ENCODE results near the gene GSN.

The GSN gene

GRCh38 chr9:121266906-121267650 lies 884 bp upstream of the GSN start:
- H3K4me3 ChIP-seq (ENCODE audit: low read depth, low read length) = peak overlapping the region; percentile 91
- CTCF ChIA-PET = interaction anchor here (1.0 to 9.1 kb wide), 10 partner anchors 8 to 134 kb away, joined by 3 to 55 read pairs (median 31); partner anchors contain the start of gene RAB14
- POLR2A ChIA-PET = interaction anchor here (0.7 to 3.4 kb wide), 4 partner anchors 7 to 25 kb away, joined by 3 to 60 read pairs (median 14); no protein-coding TSS in a partner anchor
- DNase-seq (ENCODE audit: low read depth, low spot score) = no peak
- TF ChIP-seq CTCF (IDR thresholded peaks at IDR 0.05; ENCODE audit: insufficient read depth, low read length, missing control alignments) = no peak

- no peak for TF ChIP-seq CTCF (IDR thresholded peaks at IDR 0.05; ENCODE audit: insufficient read depth, low read length, missing control alignments)
- DNase-seq (ENCODE audit: low read depth, low spot score) = no peak
- peak overlapping the region; percentile 91 for H3K4me3 ChIP-seq (ENCODE audit: low read depth, low read length)
- CTCF ChIA-PET = interaction anchor here (0.7 to 9.1 kb wide), 12 partner anchors 9 to 207 kb away, joined by 3 to 55 read pairs (median 22); no protein-coding TSS in a partner anchor
- POLR2A ChIA-PET = interaction anchor here (0.6 to 3.4 kb wide), 7 partner anchors 8 to 144 kb away, joined by 3 to 60 read pairs (median 6); no protein-coding TSS in a partner anchor
These were observed 562 bp downstream of the GSN start for GRCh38 chr9:121268598-121268850.

GRCh38 chr9:121268851-121269641 lies 1.1 kb downstream of the GSN start:
- no peak for DNase-seq (ENCODE audit: low read depth, low spot score)
- peak overlapping the region; percentile 91 for H3K4me3 ChIP-seq (ENCODE audit: low read depth, low read length)
- no peak for TF ChIP-seq CTCF (IDR thresholded peaks at IDR 0.05; ENCODE audit: insufficient read depth, low read length, missing control alignments)
- POLR2A ChIA-PET = interaction anchor here (0.6 to 3.4 kb wide), 5 partner anchors 9 to 35 kb away, joined by 3 to 60 read pairs (median 12); no protein-coding TSS in a partner anchor
- CTCF ChIA-PET = interaction anchor here (1.0 to 9.1 kb wide), 12 partner anchors 9 to 132 kb away, joined by 3 to 55 read pairs (median 22); no protein-coding TSS in a partner anchor

- TF ChIP-seq CTCF (IDR thresholded peaks at IDR 0.05; ENCODE audit: insufficient read depth, low read length, missing control alignments) = no peak
- peak overlapping the region; percentile 91 for H3K4me3 ChIP-seq (ENCODE audit: low read depth, low read length)
- ChIA-PET POLR2A (interaction anchor here (2.4 to 3.4 kb wide), 3 partner anchors 8 to 12 kb away, joined by 12 to 60 read pairs (median 15); no protein-coding TSS in a partner anchor), CTCF (interaction anchor here (1.0 to 9.1 kb wide), 14 partner anchors 8 to 131 kb away, joined by 3 to 55 read pairs (median 14); no protein-coding TSS in a partner anchor)
- DNase-seq (ENCODE audit: low read depth, low spot score) = no peak
These were observed 1.8 kb downstream of the GSN start for GRCh38 chr9:121269642-121270254.

- no peak for TF ChIP-seq CTCF (IDR thresholded peaks at IDR 0.05; ENCODE audit: insufficient read depth, low read length, missing control alignments)
- CTCF ChIA-PET = interaction anchor here (1.2 to 9.1 kb wide), 12 partner anchors 10 to 130 kb away, joined by 3 to 55 read pairs (median 4); no protein-coding TSS in a partner anchor
- DNase-seq (ENCODE audit: low read depth, low spot score) = peak; percentile 67
- peak overlapping the region; percentile 45 for H3K4me3 ChIP-seq (ENCODE audit: low read depth, low read length)
- POLR2A ChIA-PET = interaction anchor here (0.7 to 2.1 kb wide), 7 partner anchors 9 to 58 kb away, joined by 3 to 11 read pairs (median 3); no protein-coding TSS in a partner anchor
These were observed 3.7 kb downstream of the GSN start for GRCh38 chr9:121271368-121272341.
